ENCODE data around the gene PITPNC1. TPM values are rescaled to one million over a fixed set of nuclear protein-coding genes. Genes with fewer than 3 reads are reported as not detected.

PITPNC1 gene
- total RNA-seq, 1 experiment from 2014 or later: 40.1 TPM

DNA sequence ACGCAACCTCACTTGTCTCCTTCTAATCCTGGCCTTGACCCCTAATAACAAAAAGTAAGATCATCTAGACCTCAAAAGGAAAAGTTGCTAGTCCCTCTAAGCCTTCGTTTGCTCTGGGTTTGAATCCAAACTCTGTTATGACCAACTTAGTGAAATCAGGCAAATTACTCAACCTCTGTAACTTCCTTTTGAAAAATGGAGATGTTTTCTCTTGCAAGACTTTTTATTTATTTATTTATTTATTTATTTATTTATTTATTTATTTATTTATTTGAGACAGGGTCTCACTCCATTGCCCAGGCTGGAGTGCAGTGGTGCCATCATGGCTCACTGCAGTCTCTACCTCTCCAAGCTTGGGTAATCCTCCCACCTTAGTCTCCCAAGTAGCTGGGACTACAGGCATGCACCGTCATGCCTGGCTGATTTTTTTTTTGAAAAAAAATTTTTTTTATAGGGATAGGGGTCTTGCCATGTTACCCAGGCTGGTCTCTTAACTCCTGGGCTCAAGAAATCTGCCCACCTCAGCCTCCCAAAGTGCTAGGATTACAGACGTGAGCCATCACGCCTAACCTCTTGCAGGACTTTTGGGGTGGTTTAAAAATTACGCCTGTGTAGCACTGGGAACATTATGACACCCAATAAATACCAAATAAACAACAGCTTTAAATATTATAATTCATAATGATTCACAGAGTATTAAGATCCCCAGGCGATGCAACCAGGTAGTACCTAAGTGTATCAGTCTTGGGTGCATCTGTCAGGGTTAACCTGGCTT lies 63.4 kb downstream of the PITPNC1 start:
- H3K27me3 Mint-ChIP-seq (ENCODE audit: insufficient read depth, unreplicated experiment): no peaks in the 10 kb centered on the region
- TF ChIP-seq, protein P1, sequence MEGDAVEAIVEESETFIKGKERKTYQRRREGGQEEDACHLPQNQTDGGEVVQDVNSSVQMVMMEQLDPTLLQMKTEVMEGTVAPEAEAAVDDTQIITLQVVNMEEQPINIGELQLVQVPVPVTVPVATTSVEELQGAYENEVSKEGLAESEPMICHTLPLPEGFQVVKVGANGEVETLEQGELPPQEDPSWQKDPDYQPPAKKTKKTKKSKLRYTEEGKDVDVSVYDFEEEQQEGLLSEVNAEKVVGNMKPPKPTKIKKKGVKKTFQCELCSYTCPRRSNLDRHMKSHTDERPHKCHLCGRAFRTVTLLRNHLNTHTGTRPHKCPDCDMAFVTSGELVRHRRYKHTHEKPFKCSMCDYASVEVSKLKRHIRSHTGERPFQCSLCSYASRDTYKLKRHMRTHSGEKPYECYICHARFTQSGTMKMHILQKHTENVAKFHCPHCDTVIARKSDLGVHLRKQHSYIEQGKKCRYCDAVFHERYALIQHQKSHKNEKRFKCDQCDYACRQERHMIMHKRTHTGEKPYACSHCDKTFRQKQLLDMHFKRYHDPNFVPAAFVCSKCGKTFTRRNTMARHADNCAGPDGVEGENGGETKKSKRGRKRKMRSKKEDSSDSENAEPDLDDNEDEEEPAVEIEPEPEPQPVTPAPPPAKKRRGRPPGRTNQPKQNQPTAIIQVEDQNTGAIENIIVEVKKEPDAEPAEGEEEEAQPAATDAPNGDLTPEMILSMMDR (IDR thresholded peaks at IDR 0.05; ENCODE audit: unreplicated experiment): no peak
- H3K9me3 Mint-ChIP-seq (ENCODE audit: unreplicated experiment): no peaks in the 10 kb centered on the region
- CTCF ChIA-PET: interaction anchor here (1.0 to 2.4 kb wide), 2 partner anchors 15 to 35 kb away, joined by 4 to 8 read pairs; no protein-coding TSS in a partner anchor
- peak overlapping the region; percentile 65 for H3K27ac Mint-ChIP-seq (ENCODE audit: low read depth, unreplicated experiment)
- no peak for DNase-seq (ENCODE audit: unreplicated experiment)
- peak overlapping the region; percentile 35 for H3K4me3 Mint-ChIP-seq (ENCODE audit: unreplicated experiment)
- BruUV-seq (replicated peaks): TSS peak; percentile 82
- H3K36me3 Mint-ChIP-seq (ENCODE audit: insufficient read depth, unreplicated experiment): no peaks in the 10 kb centered on the region
- POLR2A ChIA-PET: interaction anchor here (0.6 to 2.4 kb wide), 6 partner anchors 9 to 790 kb away, joined by 3 to 9 read pairs (median 4); no protein-coding TSS in a partner anchor
- H3K4me1 Mint-ChIP-seq (ENCODE audit: insufficient read depth, unreplicated experiment): peaks cover 15% of the 10 kb centered on the region
- intact Hi-C loops (cut with micrococcal nuclease): no loop called here

DNA sequence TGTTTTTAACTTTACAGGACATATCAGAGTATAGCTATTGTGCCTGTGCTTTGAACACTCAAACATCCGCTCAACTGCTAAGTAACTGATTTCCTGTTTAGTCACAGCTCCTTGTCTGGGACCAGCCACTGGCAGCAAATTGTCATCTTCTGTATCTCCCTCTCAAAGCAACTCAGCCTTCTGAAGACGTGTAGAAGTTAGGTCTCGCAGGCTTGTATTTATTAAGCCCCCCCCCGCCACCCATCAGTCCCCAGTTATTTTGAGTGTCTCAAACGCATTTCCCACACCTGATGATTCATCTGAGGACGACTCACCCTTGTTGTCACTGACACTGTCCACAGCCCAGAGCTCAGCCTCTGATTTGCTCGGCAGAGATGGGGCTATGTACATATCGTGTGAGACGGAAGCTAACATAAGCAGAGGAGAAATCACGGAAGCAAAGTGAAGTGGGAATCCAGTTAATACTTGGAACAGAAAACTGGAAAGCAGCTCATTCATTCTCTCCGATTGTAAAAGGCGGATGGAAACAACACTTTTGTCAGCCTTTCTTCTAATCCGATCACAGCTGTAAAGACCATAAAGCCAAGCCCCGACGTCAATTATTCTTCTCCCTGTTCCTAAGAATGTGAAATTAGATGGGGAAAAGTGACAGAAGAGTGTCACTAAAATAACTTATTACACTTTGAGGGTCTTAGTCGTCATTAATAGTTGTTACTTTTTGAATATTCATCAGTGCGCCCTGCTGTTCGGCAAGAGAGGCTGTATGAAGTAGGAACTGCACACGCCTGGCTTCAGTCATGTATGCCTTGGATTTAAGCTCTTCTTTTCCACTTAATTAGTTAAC lies 64.2 kb downstream of the PITPNC1 start:
- ChIA-PET POLR2A (interaction anchor here (0.6 to 2.4 kb wide), 10 partner anchors 9 to 789 kb away, joined by 3 to 9 read pairs (median 3); no protein-coding TSS in a partner anchor), CTCF (interaction anchor here (0.8 to 2.4 kb wide), 4 partner anchors 14 to 220 kb away, joined by 4 to 8 read pairs (median 4); no protein-coding TSS in a partner anchor)
- Mint-ChIP-seq H3K9me3 (ENCODE audit: unreplicated experiment) (no peaks in the 10 kb centered on the region), H3K4me3 (ENCODE audit: unreplicated experiment) (peak overlapping the region; percentile 35), H3K27me3 (ENCODE audit: insufficient read depth, unreplicated experiment) (no peaks in the 10 kb centered on the region), H3K36me3 (ENCODE audit: insufficient read depth, unreplicated experiment) (no peaks in the 10 kb centered on the region), H3K27ac (ENCODE audit: low read depth, unreplicated experiment) (peak overlapping the region; percentile 65), H3K4me1 (ENCODE audit: insufficient read depth, unreplicated experiment) (peaks cover 15% of the 10 kb centered on the region)
- TSS peak; percentile 52 for BruUV-seq (replicated peaks)
- DNase-seq (ENCODE audit: unreplicated experiment): peak; percentile 69
- TF ChIP-seq, protein P1 (IDR thresholded peaks at IDR 0.05; ENCODE audit: unreplicated experiment): no peak
- intact Hi-C loops (cut with micrococcal nuclease): no loop called here

DNA sequence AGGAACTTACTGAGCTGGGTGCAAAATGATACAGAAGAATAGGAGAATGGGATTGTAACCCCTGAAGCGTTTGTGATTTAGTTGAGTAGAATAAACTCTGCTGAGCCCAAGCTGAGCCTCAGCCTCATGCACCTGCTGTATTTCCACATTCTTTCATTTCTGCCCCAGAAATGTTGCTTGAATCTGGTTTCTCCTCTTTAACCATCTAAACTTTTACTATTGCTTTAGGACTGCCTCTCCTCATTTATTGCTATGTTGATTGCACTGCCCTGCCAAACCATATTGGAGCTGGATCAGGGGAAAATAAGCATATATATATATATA lies 64.8 kb downstream of the PITPNC1 start:
- DNase-seq (ENCODE audit: unreplicated experiment): no peak
- Mint-ChIP-seq H3K36me3 (ENCODE audit: insufficient read depth, unreplicated experiment) (no peaks in the 10 kb centered on the region), H3K4me3 (ENCODE audit: unreplicated experiment) (no peak overlapping the region), H3K9me3 (ENCODE audit: unreplicated experiment) (no peaks in the 10 kb centered on the region), H3K27me3 (ENCODE audit: insufficient read depth, unreplicated experiment) (no peaks in the 10 kb centered on the region), H3K27ac (ENCODE audit: low read depth, unreplicated experiment) (no peak overlapping the region), H3K4me1 (ENCODE audit: insufficient read depth, unreplicated experiment) (peaks cover 15% of the 10 kb centered on the region)
- TF ChIP-seq, protein P1 (IDR thresholded peaks at IDR 0.05; ENCODE audit: unreplicated experiment): no peak
- ChIA-PET CTCF (interaction anchor here (0.8 to 2.4 kb wide), 3 partner anchors 34 to 220 kb away, joined by 4 to 8 read pairs (median 4); no protein-coding TSS in a partner anchor), POLR2A (interaction anchor here (0.7 to 2.4 kb wide), 6 partner anchors 10 to 275 kb away, joined by 3 to 9 read pairs (median 3); no protein-coding TSS in a partner anchor)
- BruUV-seq (replicated peaks): no TSS peak
- intact Hi-C loops (cut with micrococcal nuclease): no loop called here

All from MCF 10A (cell line).